ENCODE measurements around the gene FNIP2. TPM values are rescaled to one million over a fixed set of nuclear protein-coding genes. Genes with fewer than 3 reads are reported as not detected.
"Not testable (repeated sequence)": the region's sequence is repeated elsewhere in the genome, so short reads cannot be mapped to it uniquely, and the experiment has no call there.

FNIP2 gene
- total and polyA plus RNA-seq, 10 donors = 2.4 to 59.1 (median 36.7) TPM

DNA sequence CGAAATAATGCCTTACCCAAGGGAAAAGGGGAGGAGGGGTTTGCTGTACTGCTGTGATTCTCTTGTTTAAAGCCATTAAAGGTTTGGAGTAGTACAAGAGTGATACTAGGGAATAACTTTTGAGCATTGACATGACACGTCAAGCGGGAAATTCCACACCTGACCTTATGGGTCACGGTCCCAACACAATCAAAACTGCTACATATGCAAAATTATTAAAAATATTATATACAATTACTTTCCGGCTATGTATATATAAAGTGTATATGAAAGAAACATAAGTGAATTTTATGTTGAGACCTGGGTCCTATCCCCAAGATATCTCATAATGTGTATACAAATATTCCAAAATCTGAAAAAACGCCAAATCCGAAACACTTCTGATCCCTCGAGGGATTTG is 21.0 kb downstream of the FNIP2 start:
- TF ChIP-seq, protein P1, sequence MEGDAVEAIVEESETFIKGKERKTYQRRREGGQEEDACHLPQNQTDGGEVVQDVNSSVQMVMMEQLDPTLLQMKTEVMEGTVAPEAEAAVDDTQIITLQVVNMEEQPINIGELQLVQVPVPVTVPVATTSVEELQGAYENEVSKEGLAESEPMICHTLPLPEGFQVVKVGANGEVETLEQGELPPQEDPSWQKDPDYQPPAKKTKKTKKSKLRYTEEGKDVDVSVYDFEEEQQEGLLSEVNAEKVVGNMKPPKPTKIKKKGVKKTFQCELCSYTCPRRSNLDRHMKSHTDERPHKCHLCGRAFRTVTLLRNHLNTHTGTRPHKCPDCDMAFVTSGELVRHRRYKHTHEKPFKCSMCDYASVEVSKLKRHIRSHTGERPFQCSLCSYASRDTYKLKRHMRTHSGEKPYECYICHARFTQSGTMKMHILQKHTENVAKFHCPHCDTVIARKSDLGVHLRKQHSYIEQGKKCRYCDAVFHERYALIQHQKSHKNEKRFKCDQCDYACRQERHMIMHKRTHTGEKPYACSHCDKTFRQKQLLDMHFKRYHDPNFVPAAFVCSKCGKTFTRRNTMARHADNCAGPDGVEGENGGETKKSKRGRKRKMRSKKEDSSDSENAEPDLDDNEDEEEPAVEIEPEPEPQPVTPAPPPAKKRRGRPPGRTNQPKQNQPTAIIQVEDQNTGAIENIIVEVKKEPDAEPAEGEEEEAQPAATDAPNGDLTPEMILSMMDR (IDR thresholded peaks at IDR 0.05 in 8 of 11, conservative IDR thresholded peaks at IDR 0.05 in 3 of 11) = no peak
- TF ChIP-seq POLR2AphosphoS5 (IDR thresholded peaks at IDR 0.05) = no peak
- no peak for TF ChIP-seq POLR2A (IDR thresholded peaks at IDR 0.05)
- H3K4me1 ChIP-seq = peaks cover 0 to 42% (median 19%) of the 10 kb centered on the region in 6 donors

DNA sequence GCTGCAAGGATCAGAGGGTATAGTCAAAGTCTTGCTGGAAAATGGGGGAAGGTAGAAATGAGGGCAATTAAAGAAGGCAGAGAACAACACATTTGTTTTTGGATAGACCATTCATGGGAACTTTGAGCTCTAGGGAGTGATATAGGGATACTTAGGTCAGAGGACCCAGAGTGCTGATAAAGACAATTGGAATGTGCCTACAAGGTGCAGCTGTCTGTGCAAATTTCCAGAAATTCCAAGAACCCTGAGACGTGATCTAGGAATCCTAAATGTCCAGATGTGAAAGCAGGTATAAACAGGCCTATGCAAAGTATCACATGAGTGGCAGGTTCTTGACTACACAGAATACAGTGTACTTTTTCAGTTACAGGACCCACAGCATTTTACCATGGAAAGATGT is 24.2 kb downstream of the FNIP2 start:
- intact Hi-C loops (cut with DNase I; ENCODE audit: low total_unique reads) = no loop called here
- no peak overlapping the region for H3K27ac ChIP-seq
- TF ChIP-seq POLR2AphosphoS5 (IDR thresholded peaks at IDR 0.05) (no peak), POLR2A (IDR thresholded peaks at IDR 0.05) (no peak)
- TF ChIP-seq, protein P1 (IDR thresholded peaks at IDR 0.05 in 8 of 11, conservative IDR thresholded peaks at IDR 0.05 in 3 of 11) = no peak
- H3K36me3 ChIP-seq = no peaks in the 10 kb centered on the region
- peaks cover 0 to 16% (median 5%) of the 10 kb centered on the region in 6 donors for H3K4me1 ChIP-seq
- DNase-seq = no peak
- H3K4me3 ChIP-seq = no peak overlapping the region
- WGBS, 5 donors = 87 to 100% (median 91%) methylated on average over 1 of the region's 1 CpG
- no peaks in the 10 kb centered on the region for H3K9me3 ChIP-seq
- H3K27me3 ChIP-seq (replicated peaks in 1 of 7) = peaks cover 0 to 56% (median 3%) of the 10 kb centered on the region in 7 donors

More for the DNA sequence above, 21.0 kb downstream of the FNIP2 start:
- Histone ChIP-seq H3K27me3 (replicated peaks in 1 of 7) (peaks cover 0 to 44% (median 0%) of the 10 kb centered on the region in 7 donors), H3K27ac (no peak overlapping the region), H3K4me3 (no peak overlapping the region), H3K9me3 (no peaks in the 10 kb centered on the region), H3K36me3 (no peaks in the 10 kb centered on the region)
- DNase-seq = no peak
- WGBS, 5 donors = 93 to 97% (median 95%) methylated on average over 8 of the region's 8 CpGs
- intact Hi-C loops (cut with DNase I; ENCODE audit: low total_unique reads) = no loop called here

- peaks cover 0 to 59% (median 3%) of the 10 kb centered on the region in 7 donors for H3K27me3 ChIP-seq (replicated peaks in 1 of 7)
- H3K36me3 ChIP-seq; H3K9me3 ChIP-seq; H3K4me3 ChIP-seq; intact Hi-C loops (cut with DNase I; ENCODE audit: low total_unique reads); DNase-seq; H3K27ac ChIP-seq: not testable (repeated sequence)
- peaks cover 0 to 12% (median 3%) of the 10 kb centered on the region in 6 donors for H3K4me1 ChIP-seq
- WGBS, 5 donors = 72 to 91% (median 85%) methylated on average over 1 of the region's 1 CpG
These were observed 24.6 kb downstream of the FNIP2 start for GRCh38 chr4:158793430-158793829.

GRCh38 chr4:158796370-158797140 is 27.7 kb downstream of the FNIP2 start:
- no peak overlapping the region for H3K4me3 ChIP-seq
- H3K9me3 ChIP-seq = no peaks in the 10 kb centered on the region
- H3K27me3 ChIP-seq (replicated peaks in 1 of 7) = peaks cover 0 to 46% (median 0%) of the 10 kb centered on the region in 7 donors
- H3K36me3 ChIP-seq = no peaks in the 10 kb centered on the region
- H3K27ac ChIP-seq = peak overlapping the region in 4 of 8 donors; percentile 0 to 24 (median 13)
- intact Hi-C loops (cut with DNase I; ENCODE audit: low total_unique reads) = no loop called here
- peaks cover 0 to 13% (median 0%) of the 10 kb centered on the region in 6 donors for H3K4me1 ChIP-seq
- 87 to 96% (median 89%) methylated on average over 7 of the region's 7 CpGs for WGBS, 5 donors
- DNase-seq = no peak
- TF ChIP-seq POLR2AphosphoS5 (IDR thresholded peaks at IDR 0.05) (no peak), POLR2A (IDR thresholded peaks at IDR 0.05) (no peak)

- Histone ChIP-seq H3K27ac (no peak overlapping the region), H3K36me3 (no peaks in the 10 kb centered on the region), H3K4me3 (no peak overlapping the region), H3K4me1 (peaks cover 0 to 13% (median 0%) of the 10 kb centered on the region in 6 donors), H3K9me3 (no peaks in the 10 kb centered on the region), H3K27me3 (replicated peaks in 1 of 7) (peaks cover 0 to 53% (median 0%) of the 10 kb centered on the region in 7 donors)
- no peak for DNase-seq
- TF ChIP-seq, protein P1 (IDR thresholded peaks at IDR 0.05 in 8 of 11, conservative IDR thresholded peaks at IDR 0.05 in 3 of 11) = no peak
- TF ChIP-seq POLR2A (IDR thresholded peaks at IDR 0.05) (no peak), POLR2AphosphoS5 (IDR thresholded peaks at IDR 0.05) (no peak)
- WGBS, 5 donors = 92 to 96% (median 94%) methylated on average over 7 of the region's 7 CpGs
- intact Hi-C loops (cut with DNase I; ENCODE audit: low total_unique reads) = no loop called here
These were observed 29.2 kb downstream of the FNIP2 start for GRCh38 chr4:158798062-158798461.
